ENCODE measurements around the gene SLC25A40.

DNA sequence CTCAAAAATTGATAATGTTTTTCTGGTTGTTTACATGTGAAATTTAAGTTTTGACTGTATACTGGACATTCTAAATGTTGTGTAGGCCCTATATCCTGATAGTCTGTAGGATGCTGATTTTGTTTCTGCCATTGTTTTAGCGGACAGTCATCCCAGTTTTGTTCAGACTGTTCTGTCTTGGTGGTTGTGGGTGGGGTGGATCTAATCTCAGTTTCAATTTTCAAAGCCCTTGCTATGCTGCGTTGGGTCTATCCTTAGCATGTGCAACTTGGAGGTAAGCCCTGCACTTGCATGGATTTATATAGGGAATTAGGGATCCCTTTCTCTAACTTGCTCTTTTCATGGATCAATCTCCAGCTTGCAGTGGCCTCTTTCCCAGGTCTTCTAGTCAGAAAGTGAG is 19.2 kb upstream of the SLC25A40 start:
- TF ChIP-seq, protein P1, sequence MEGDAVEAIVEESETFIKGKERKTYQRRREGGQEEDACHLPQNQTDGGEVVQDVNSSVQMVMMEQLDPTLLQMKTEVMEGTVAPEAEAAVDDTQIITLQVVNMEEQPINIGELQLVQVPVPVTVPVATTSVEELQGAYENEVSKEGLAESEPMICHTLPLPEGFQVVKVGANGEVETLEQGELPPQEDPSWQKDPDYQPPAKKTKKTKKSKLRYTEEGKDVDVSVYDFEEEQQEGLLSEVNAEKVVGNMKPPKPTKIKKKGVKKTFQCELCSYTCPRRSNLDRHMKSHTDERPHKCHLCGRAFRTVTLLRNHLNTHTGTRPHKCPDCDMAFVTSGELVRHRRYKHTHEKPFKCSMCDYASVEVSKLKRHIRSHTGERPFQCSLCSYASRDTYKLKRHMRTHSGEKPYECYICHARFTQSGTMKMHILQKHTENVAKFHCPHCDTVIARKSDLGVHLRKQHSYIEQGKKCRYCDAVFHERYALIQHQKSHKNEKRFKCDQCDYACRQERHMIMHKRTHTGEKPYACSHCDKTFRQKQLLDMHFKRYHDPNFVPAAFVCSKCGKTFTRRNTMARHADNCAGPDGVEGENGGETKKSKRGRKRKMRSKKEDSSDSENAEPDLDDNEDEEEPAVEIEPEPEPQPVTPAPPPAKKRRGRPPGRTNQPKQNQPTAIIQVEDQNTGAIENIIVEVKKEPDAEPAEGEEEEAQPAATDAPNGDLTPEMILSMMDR (conservative IDR thresholded peaks at IDR 0.05), result no peak
- no peak for TF ChIP-seq EZH2 (IDR thresholded peaks at IDR 0.05; ENCODE audit: low read depth)

Measured in PC-9 (cell line).